Lung microvascular endothelial cell (primary cell): ENCODE measurements around the gene ARHGEF9. TPM values are rescaled to one million over a fixed set of nuclear protein-coding genes. Genes with fewer than 3 reads are reported as not detected.
"Not testable (repeated sequence)": the region's sequence is repeated elsewhere in the genome, so short reads cannot be mapped to it uniquely, and the experiment has no call there.

Experiments used
- DNase-seq, 2 donors: peaks; one replicate each; pipeline versions ENCODE4 v3.0.0 to v3.0.0-alpha.2; 2010; ENCODE audit warnings: low read depth in 2 of 2
- total RNA-seq: library from RNA; depleted of rRNA; stranded (reverse); fragments of >200 nt; gene quantifications from 2 replicates; pipeline ENCODE4 v1.2.1, GENCODE V29; 2014

Gene ARHGEF9
- total RNA-seq, 1 donor from 2014 or later: 6.2 TPM

DNA sequence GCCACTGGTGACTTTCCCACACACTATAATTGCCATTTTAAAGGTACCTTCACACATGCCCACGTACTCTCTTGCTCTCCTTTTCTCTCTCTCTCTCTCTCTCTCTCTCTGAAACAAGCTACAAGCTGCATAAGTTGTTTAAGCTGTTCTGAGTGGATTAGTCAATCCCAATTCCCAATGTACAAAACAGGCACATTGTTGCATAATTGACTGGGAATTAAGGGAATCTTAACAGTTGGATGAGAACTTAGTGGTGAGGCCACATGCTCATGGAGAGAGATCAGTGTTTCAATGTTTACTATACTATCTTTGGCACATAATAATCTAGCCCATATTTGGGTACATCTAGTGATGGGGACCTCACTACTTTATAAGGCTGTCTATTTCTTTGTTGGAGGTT lies 123.3 kb downstream of the ARHGEF9 start:
- no peak for DNase-seq

DNA sequence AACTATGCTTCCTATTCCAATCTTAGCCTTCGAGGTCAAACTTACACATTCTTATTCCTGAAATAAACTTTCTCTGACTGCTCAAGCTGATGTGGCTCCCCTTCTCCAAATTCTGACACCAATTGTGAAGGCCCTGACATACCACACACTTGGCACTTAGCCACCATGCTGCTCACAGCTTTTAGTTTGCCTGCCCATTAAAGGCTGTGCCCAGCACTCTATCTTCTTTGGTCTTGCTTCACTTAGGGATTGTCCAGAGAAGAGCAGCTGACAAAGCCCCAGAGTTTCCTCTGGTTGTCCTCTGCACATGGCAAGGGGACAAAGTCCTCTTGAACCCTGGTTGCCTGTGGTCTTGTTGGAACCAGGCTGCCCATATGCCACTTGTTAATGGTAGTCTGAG lies 126.1 kb downstream of the ARHGEF9 start:
- no peak for DNase-seq

DNA sequence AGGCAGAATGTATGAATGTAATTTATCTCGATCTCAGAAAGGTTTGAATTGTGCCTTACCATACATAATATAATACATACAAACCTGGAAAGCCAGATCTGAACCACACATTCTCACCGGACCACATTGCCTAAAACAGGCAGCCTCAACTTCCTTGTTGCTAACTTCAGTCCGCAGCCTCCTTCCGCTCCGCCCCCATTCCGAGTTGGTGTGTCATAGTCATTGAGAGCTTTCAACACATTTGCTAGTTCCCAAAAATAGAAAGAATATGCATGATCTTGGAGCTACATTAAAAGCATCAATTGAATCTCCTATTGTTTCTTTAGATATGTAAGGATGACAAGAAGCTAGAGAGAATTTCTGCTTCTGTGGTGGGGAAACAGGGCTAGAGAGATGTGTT lies 127.2 kb downstream of the ARHGEF9 start:
- peak in 1 of 2 donors; percentile 65 for DNase-seq

DNA sequence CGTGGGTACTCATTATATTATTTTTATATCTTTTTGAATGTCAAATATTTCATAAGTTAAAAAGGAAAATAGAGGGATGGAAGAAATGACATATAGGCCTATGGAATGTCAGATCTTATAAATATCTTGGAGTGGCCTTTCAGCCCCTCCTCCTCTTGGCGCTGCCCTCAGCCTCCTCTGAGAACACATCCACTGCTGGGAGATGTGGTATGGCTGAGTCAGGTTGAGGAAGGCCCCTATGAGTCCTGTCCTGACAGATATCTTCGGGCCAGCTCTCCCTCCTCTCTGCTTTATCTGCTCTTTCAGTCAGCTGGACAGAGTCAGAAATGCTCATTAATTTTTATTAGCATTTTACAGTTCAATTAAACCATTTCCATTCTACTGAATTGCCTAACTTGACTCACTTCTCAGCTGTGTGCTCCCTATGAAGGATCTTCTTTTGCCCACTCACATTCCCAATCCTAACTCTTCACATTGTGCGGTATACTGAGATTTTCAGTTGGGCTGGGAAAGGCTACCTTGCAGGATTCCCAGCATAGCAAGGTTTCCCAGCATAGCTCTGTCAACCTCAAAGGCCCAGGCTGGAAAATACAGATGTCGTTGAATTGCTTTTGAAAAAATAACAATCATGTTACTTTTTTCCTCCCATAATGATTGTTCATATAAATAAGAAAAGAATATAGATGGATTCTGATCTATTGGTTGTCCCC lies 128.0 kb downstream of the ARHGEF9 start:
- peak in 1 of 2 donors; percentile 35 for DNase-seq

DNA sequence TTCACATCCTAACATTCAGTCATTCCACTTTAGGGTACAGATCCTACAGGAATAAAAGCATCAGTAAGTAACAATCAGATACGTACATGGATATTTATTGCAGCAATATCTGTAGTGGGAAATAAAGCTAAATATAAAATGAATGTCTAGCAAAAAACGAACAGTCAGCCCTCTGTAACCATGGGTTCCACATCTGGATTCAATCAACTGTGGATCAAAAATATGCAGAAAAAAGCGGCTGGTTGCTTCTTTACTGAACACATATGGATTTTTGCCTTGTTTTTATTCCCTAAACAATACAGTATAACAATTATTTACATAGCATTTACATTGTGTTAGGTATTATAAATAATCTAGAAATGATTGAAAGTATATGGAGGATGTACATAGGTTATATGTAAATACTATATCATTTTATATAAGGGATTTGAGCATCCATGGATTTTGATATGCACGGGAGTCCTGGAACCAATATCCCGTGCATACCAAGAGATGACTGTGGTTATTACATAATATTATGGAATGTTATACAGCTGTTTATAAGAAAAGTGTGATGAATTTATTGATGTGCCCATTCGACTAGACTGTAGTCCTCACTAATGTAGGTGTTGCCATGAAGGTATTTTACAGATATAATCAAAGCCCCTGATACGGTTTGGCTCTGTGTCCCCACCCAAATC lies 132.8 kb downstream of the ARHGEF9 start:
- no peak for DNase-seq

DNA sequence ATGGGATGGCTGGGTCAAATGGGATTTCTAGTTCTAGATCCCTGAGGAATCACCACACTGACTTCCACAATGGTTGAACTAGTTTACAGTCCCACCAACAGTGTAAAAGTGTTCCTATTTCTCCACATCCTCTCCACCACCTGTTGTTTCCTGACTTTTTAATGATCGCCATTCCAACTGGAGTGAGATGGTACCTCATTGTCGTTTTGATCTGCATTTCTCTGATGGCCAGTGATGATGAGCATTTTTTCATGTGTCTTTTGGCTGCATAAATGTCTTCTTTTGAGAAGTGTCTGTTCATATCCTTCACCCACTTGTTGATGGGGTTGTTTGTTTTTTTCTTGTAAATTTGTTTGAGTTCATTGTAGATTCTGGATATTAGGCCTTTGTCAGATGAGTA lies 139.3 kb downstream of the ARHGEF9 start:
- not testable (repeated sequence) for DNase-seq

DNA sequence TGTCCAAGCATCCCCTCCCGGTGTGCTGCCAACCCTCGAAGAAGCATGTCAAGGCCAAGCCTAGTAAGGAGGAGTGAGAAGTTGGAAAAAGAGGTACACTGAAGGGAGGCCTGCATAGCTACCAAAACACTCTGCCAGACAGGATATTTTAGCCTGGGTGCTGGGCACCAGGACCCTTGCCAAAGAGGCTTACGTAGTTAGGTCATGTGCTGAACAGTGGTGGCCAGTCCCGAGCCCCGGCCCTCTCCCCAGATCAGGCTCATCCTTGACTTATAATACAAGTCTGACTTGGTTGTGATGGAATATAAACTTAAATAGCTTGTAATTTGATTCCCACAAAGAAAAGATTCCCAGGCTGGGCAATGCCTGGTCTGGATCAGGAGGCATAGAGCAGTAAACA lies 149.3 kb downstream of the ARHGEF9 start:
- no peak for DNase-seq

DNA sequence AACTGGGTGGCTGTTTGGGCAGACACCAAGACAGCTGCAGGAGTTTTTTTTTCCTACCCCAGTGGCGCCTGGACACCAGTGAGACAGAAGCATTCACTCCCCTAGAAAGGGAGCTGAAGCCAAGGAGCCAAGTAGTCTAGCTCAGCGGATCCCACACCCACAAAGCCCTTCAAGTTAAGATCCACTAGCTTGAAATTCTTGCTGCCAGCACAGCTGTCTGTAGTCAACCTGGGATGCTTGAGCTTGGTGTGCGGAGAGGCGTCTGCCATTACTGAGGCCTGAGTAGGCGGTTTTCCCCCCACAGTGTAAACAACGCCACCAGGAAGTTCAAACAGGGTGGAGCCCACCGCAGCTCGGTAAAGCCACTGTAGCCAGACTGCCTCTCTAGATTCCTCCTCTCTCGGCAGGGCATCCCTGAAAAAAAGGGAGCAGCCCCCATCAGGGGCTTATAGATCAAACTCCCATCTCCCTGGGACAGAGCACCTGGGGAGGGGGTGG lies 171.4 kb downstream of the ARHGEF9 start:
- no peak for DNase-seq

DNA sequence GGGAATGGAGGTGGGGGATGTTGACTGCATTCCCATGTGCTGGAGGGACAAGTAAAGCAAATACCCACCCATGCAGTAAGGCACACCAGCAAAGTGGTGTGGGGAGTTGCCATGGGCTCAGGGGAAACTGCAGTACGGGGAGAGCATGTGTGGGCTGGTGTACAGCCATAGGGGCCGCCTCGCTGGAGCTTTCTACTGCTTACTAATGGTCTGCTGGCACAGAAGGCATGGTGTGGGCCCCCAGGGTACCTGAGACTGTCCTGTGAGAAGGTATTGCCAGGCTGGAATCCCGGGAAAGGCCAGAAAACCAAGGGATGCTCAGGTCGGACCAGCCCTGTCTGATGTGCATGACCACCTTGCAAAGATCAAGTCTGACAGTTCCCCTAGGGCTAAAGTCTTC lies 199.1 kb downstream of the ARHGEF9 start:
- no peak for DNase-seq
